ENCODE data around the gene FMR1. TPM values are rescaled to one million over a fixed set of nuclear protein-coding genes. Genes with fewer than 3 reads are reported as not detected.

The FMR1 gene
- total RNA-seq, 1 donor from 2014 or later, result 52.6 TPM

DNA sequence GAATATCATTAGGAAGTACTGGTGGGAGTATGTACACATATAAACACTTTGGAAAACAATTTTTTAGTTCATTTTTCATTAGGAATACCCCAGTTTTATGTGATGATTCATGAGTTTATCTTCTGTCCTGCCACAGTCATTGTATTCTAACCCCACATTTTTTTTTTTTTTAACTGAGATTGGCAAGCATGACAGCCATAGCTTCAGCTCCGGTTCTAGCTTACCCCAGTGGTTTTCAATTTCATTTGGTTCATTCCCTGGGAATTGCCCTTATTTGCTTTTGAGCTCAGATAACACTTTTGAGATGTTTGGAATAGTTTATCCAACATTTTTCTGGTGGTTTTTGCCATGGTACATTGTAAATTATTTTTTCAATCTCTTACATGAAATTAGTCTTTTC, 21.0 kb upstream of the FMR1 start:
- Histone ChIP-seq H3K27me3 (ENCODE audit: low read depth) (no peaks in the 10 kb centered on the region), H3K4me3 (no peak overlapping the region), H3K4me1 (no peaks in the 10 kb centered on the region), H3K9me3 (no peaks in the 10 kb centered on the region), H3K36me3 (no peaks in the 10 kb centered on the region), H3K27ac (no peak overlapping the region)
- intact Hi-C loops (cut with DNase I), result no loop called here
- ATAC-seq (no peak), DNase-seq (no peak)
- TF ChIP-seq, protein P1, sequence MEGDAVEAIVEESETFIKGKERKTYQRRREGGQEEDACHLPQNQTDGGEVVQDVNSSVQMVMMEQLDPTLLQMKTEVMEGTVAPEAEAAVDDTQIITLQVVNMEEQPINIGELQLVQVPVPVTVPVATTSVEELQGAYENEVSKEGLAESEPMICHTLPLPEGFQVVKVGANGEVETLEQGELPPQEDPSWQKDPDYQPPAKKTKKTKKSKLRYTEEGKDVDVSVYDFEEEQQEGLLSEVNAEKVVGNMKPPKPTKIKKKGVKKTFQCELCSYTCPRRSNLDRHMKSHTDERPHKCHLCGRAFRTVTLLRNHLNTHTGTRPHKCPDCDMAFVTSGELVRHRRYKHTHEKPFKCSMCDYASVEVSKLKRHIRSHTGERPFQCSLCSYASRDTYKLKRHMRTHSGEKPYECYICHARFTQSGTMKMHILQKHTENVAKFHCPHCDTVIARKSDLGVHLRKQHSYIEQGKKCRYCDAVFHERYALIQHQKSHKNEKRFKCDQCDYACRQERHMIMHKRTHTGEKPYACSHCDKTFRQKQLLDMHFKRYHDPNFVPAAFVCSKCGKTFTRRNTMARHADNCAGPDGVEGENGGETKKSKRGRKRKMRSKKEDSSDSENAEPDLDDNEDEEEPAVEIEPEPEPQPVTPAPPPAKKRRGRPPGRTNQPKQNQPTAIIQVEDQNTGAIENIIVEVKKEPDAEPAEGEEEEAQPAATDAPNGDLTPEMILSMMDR (IDR thresholded peaks at IDR 0.05), result no peak

DNA sequence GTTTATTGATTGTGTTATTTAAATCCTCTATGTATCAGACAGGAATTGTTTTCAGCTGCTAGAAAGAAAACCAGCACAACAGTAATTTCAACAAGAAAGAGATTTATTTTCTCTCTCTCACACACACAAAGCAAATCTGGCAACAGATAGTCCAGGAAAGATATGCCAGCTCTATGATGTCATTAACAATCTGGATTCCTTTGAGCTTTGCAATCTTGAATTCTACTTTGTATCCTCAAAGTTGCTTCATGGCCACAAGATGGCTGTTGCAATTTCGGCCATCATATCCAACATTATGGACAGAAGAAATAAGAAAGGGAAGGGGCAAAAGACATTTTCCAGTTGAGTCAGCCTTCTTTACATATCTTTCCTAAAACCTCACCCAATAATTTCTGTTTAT, 19.8 kb upstream of the FMR1 start:
- H3K4me1 ChIP-seq, result no peaks in the 10 kb centered on the region
- ATAC-seq (no peak), DNase-seq (no peak)
- intact Hi-C loops (cut with DNase I), result no loop called here
- no peak overlapping the region for H3K27ac ChIP-seq
- no peaks in the 10 kb centered on the region for H3K9me3 ChIP-seq
- no peaks in the 10 kb centered on the region for H3K27me3 ChIP-seq (ENCODE audit: low read depth)
- H3K4me3 ChIP-seq, result no peak overlapping the region
- TF ChIP-seq, protein P1 (IDR thresholded peaks at IDR 0.05), result no peak
- H3K36me3 ChIP-seq, result no peaks in the 10 kb centered on the region

DNA sequence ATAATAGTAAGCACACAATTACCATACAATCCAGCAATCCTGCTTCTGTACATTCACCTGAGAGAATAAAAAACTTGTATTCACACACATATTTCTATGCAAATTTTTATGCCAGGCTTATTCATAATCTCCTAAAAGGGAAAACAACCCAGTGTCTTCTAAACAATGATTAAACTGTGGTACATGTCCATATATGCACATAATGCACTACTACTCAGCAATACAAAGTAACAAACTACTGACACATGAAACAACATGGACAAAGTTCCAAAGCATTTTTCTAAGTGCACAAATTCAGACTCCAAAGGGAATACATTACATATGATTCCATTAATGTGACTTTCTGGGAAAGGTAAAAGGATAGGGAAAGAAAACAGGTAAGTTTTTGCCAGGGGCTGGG, 18.0 kb upstream of the FMR1 start:
- TF ChIP-seq, protein P1 (IDR thresholded peaks at IDR 0.05), result no peak
- intact Hi-C loops (cut with DNase I), result no loop called here
- Histone ChIP-seq H3K4me3 (no peak overlapping the region), H3K9me3 (no peaks in the 10 kb centered on the region), H3K27me3 (ENCODE audit: low read depth) (no peaks in the 10 kb centered on the region), H3K36me3 (no peaks in the 10 kb centered on the region), H3K27ac (no peak overlapping the region), H3K4me1 (no peaks in the 10 kb centered on the region)
- no peak for ATAC-seq
- no peak for DNase-seq

- H3K27ac ChIP-seq, result no peak overlapping the region
- H3K4me1 ChIP-seq, result no peaks in the 10 kb centered on the region
- TF ChIP-seq, protein P1 (IDR thresholded peaks at IDR 0.05), result no peak
- no peaks in the 10 kb centered on the region for H3K27me3 ChIP-seq (ENCODE audit: low read depth)
- no peaks in the 10 kb centered on the region for H3K36me3 ChIP-seq
- no peak overlapping the region for H3K4me3 ChIP-seq
- no peak for DNase-seq
- intact Hi-C loops (cut with DNase I), result no loop called here
- no peaks in the 10 kb centered on the region for H3K9me3 ChIP-seq
- no peak for ATAC-seq
Measured at GRCh38 chrX:147894366-147894963, 17.3 kb upstream of the FMR1 start.

DNA sequence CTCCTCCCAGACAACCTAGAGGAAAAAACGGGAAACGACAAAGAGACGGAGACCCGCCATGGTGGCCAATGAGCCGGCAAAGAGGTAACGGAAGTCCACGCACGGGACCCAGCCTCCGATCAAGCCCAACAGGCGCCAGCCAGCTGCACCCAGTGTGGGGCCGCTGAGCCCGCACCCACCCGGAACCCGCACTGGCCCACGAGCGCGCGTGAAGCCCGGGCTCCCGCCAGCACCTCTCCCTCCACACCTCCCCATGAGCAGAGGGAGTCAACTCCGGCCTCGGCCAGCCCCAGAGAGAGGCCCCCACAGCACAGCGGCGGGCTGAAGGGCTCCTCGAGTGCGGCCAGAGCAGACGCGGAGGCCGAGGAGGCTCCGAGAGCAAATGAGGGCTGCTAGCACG, 14.6 kb upstream of the FMR1 start:
- ATAC-seq (no peak), DNase-seq (no peak)
- Histone ChIP-seq H3K36me3 (no peaks in the 10 kb centered on the region), H3K27ac (no peak overlapping the region), H3K4me1 (no peaks in the 10 kb centered on the region), H3K4me3 (no peak overlapping the region), H3K27me3 (ENCODE audit: low read depth) (no peaks in the 10 kb centered on the region), H3K9me3 (no peaks in the 10 kb centered on the region)
- TF ChIP-seq, protein P1 (IDR thresholded peaks at IDR 0.05), result no peak
- intact Hi-C loops (cut with DNase I), result no loop called here
